ENCODE results near the gene LHPP. TPM values are rescaled to one million over a fixed set of nuclear protein-coding genes. Genes with fewer than 3 reads are reported as not detected.

LHPP gene
- total RNA-seq, 1 donor from 2014 or later, result 6.0 TPM

GRCh38 chr10:124482236-124482800, 20.7 kb downstream of the LHPP start:
- no peak for TF ChIP-seq CTCF (IDR thresholded peaks at IDR 0.05; ENCODE audit: partially characterized antibody, unreplicated experiment)
- H3K27ac Mint-ChIP-seq (ENCODE audit: unreplicated experiment), result no peak overlapping the region
- H3K27me3 Mint-ChIP-seq (ENCODE audit: unreplicated experiment), result peaks cover 12% of the 10 kb centered on the region
- no peak for DNase-seq
- no peak overlapping the region for H3K4me3 Mint-ChIP-seq (ENCODE audit: unreplicated experiment)
- peaks cover 28% of the 10 kb centered on the region for H3K4me1 Mint-ChIP-seq (ENCODE audit: low read depth, unreplicated experiment)
- peaks cover 15% of the 10 kb centered on the region for H3K9me3 Mint-ChIP-seq (ENCODE audit: unreplicated experiment)
- H3K36me3 Mint-ChIP-seq (ENCODE audit: unreplicated experiment), result no peaks in the 10 kb centered on the region

GRCh38 chr10:124482876-124483275, 21.3 kb downstream of the LHPP start:
- Mint-ChIP-seq H3K27ac (ENCODE audit: unreplicated experiment) (no peak overlapping the region), H3K4me3 (ENCODE audit: unreplicated experiment) (no peak overlapping the region), H3K9me3 (ENCODE audit: unreplicated experiment) (peaks cover 15% of the 10 kb centered on the region), H3K27me3 (ENCODE audit: unreplicated experiment) (peaks cover 12% of the 10 kb centered on the region), H3K36me3 (ENCODE audit: unreplicated experiment) (no peaks in the 10 kb centered on the region), H3K4me1 (ENCODE audit: low read depth, unreplicated experiment) (peaks cover 27% of the 10 kb centered on the region)
- no peak for TF ChIP-seq CTCF (IDR thresholded peaks at IDR 0.05; ENCODE audit: partially characterized antibody, unreplicated experiment)
- DNase-seq, result no peak

GRCh38 chr10:124484031-124484430, 22.4 kb downstream of the LHPP start:
- Mint-ChIP-seq H3K36me3 (ENCODE audit: unreplicated experiment) (peaks cover 5% of the 10 kb centered on the region), H3K27ac (ENCODE audit: unreplicated experiment) (no peak overlapping the region), H3K27me3 (ENCODE audit: unreplicated experiment) (peaks cover 12% of the 10 kb centered on the region), H3K4me3 (ENCODE audit: unreplicated experiment) (no peak overlapping the region), H3K4me1 (ENCODE audit: low read depth, unreplicated experiment) (peaks cover 22% of the 10 kb centered on the region), H3K9me3 (ENCODE audit: unreplicated experiment) (peaks cover 15% of the 10 kb centered on the region)
- TF ChIP-seq CTCF (IDR thresholded peaks at IDR 0.05; ENCODE audit: partially characterized antibody, unreplicated experiment), result no peak
- no peak for DNase-seq

GRCh38 chr10:124484661-124485060, 23.0 kb downstream of the LHPP start:
- Mint-ChIP-seq H3K36me3 (ENCODE audit: unreplicated experiment) (peaks cover 5% of the 10 kb centered on the region), H3K4me3 (ENCODE audit: unreplicated experiment) (no peak overlapping the region), H3K27me3 (ENCODE audit: unreplicated experiment) (peaks cover 11% of the 10 kb centered on the region), H3K4me1 (ENCODE audit: low read depth, unreplicated experiment) (peaks cover 19% of the 10 kb centered on the region), H3K27ac (ENCODE audit: unreplicated experiment) (no peak overlapping the region), H3K9me3 (ENCODE audit: unreplicated experiment) (peaks cover 15% of the 10 kb centered on the region)
- no peak for DNase-seq
- no peak for TF ChIP-seq CTCF (IDR thresholded peaks at IDR 0.05; ENCODE audit: partially characterized antibody, unreplicated experiment)

- no peak overlapping the region for H3K27ac Mint-ChIP-seq (ENCODE audit: unreplicated experiment)
- peaks cover 6% of the 10 kb centered on the region for H3K4me1 Mint-ChIP-seq (ENCODE audit: low read depth, unreplicated experiment)
- no peak for DNase-seq
- peaks cover 5% of the 10 kb centered on the region for H3K27me3 Mint-ChIP-seq (ENCODE audit: unreplicated experiment)
- TF ChIP-seq CTCF (IDR thresholded peaks at IDR 0.05; ENCODE audit: partially characterized antibody, unreplicated experiment), result no peak
- H3K9me3 Mint-ChIP-seq (ENCODE audit: unreplicated experiment), result peaks cover 5% of the 10 kb centered on the region
- H3K36me3 Mint-ChIP-seq (ENCODE audit: unreplicated experiment), result peaks cover 5% of the 10 kb centered on the region
- no peak overlapping the region for H3K4me3 Mint-ChIP-seq (ENCODE audit: unreplicated experiment)
These were observed 25.0 kb downstream of the LHPP start for GRCh38 chr10:124486635-124487034.
